ENCODE measurements around the gene SLC9A9.

The SLC9A9 gene

DNA sequence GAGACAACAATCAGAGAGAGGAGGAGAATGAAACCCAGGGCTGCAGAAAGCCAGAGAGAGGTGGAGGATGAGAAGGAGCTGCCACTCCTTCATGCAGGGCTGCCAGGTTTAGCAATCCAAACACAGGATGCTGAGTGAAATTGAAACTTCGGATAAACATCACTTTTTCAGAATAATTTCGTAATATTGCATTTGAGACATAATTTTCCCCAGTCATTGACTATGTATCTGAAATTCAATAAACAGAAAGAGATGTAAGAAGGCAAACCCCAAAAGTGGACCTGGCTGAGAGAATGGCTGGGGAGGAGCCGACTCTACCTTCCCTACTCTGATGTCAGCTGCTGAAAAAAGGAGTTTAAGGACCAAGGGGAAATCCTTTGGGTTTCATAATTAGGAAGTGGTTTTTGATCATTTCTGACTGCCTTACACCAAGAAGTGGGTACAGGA, 33.8 kb downstream of the SLC9A9 start:
- TF ChIP-seq, protein P1, sequence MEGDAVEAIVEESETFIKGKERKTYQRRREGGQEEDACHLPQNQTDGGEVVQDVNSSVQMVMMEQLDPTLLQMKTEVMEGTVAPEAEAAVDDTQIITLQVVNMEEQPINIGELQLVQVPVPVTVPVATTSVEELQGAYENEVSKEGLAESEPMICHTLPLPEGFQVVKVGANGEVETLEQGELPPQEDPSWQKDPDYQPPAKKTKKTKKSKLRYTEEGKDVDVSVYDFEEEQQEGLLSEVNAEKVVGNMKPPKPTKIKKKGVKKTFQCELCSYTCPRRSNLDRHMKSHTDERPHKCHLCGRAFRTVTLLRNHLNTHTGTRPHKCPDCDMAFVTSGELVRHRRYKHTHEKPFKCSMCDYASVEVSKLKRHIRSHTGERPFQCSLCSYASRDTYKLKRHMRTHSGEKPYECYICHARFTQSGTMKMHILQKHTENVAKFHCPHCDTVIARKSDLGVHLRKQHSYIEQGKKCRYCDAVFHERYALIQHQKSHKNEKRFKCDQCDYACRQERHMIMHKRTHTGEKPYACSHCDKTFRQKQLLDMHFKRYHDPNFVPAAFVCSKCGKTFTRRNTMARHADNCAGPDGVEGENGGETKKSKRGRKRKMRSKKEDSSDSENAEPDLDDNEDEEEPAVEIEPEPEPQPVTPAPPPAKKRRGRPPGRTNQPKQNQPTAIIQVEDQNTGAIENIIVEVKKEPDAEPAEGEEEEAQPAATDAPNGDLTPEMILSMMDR (IDR thresholded peaks at IDR 0.05; ENCODE audit: control insufficient read depth, insufficient read depth, low read depth, low read length, missing control alignments), result no peak
- no peak for DNase-seq (ENCODE audit: low read depth)
- H3K4me3 ChIP-seq (ENCODE audit: control insufficient read depth, low read depth, low read length), result no peak overlapping the region

- no peak for DNase-seq (ENCODE audit: low read depth)
- H3K4me3 ChIP-seq (ENCODE audit: control insufficient read depth, low read depth, low read length), result no peak overlapping the region
- TF ChIP-seq, protein P1 (IDR thresholded peaks at IDR 0.05; ENCODE audit: control insufficient read depth, insufficient read depth, low read depth, low read length, missing control alignments), result no peak
Observed at GRCh38 chr3:143812481-143812880, 35.8 kb downstream of the SLC9A9 start.

DNA sequence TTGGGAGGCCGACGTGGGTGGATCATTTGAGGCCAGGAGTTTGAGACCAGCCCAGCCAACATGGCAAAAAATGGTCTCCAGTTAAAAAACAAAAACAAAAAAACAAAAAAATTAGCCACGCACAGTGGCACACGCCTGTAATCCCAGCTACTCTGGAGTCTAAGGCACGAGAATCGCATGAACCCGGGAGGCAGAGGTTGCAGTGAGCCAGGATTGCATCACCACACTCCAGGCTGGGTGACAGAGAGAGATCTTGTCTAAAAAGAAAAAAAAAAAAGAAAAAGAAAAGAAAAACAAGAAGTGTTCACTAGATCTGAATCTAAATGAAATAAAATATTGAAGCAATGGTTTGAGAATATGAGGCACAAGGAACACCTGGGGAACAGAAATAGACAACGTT, 36.7 kb downstream of the SLC9A9 start:
- H3K4me3 ChIP-seq (ENCODE audit: control insufficient read depth, low read depth, low read length), result no peak overlapping the region
- no peak for DNase-seq (ENCODE audit: low read depth)
- TF ChIP-seq, protein P1 (IDR thresholded peaks at IDR 0.05; ENCODE audit: control insufficient read depth, insufficient read depth, low read depth, low read length, missing control alignments), result no peak

- H3K4me3 ChIP-seq (ENCODE audit: control insufficient read depth, low read depth, low read length), result no peak overlapping the region
- TF ChIP-seq, protein P1 (IDR thresholded peaks at IDR 0.05; ENCODE audit: control insufficient read depth, insufficient read depth, low read depth, low read length, missing control alignments), result no peak
- no peak for DNase-seq (ENCODE audit: low read depth)
Observed at GRCh38 chr3:143810953-143811265, 37.4 kb downstream of the SLC9A9 start.

- no peak for DNase-seq (ENCODE audit: low read depth)
- TF ChIP-seq, protein P1 (IDR thresholded peaks at IDR 0.05; ENCODE audit: control insufficient read depth, insufficient read depth, low read depth, low read length, missing control alignments), result no peak
- H3K4me3 ChIP-seq (ENCODE audit: control insufficient read depth, low read depth, low read length), result no peak overlapping the region
Observed at GRCh38 chr3:143810166-143810952, 37.9 kb downstream of the SLC9A9 start.

- no peak overlapping the region for H3K4me3 ChIP-seq (ENCODE audit: control insufficient read depth, low read depth, low read length)
- no peak for DNase-seq (ENCODE audit: low read depth)
- TF ChIP-seq, protein P1 (IDR thresholded peaks at IDR 0.05; ENCODE audit: control insufficient read depth, insufficient read depth, low read depth, low read length, missing control alignments), result no peak
Observed at GRCh38 chr3:143809121-143809621, 39.1 kb downstream of the SLC9A9 start.

Measured in AG09309 (cell line).